HG03060 (cell line): ENCODE results near the gene ZNF544.

Source experiments
- ATAC-seq: cut with Tn5 transposase; IDR thresholded peaks from one replicate; pipeline ENCODE4 v1.9.1; 2021; ENCODE audit warnings: low read depth, moderate number of reproducible peaks; ENCODE audit not compliant: unreplicated experiment

ZNF544 gene

DNA sequence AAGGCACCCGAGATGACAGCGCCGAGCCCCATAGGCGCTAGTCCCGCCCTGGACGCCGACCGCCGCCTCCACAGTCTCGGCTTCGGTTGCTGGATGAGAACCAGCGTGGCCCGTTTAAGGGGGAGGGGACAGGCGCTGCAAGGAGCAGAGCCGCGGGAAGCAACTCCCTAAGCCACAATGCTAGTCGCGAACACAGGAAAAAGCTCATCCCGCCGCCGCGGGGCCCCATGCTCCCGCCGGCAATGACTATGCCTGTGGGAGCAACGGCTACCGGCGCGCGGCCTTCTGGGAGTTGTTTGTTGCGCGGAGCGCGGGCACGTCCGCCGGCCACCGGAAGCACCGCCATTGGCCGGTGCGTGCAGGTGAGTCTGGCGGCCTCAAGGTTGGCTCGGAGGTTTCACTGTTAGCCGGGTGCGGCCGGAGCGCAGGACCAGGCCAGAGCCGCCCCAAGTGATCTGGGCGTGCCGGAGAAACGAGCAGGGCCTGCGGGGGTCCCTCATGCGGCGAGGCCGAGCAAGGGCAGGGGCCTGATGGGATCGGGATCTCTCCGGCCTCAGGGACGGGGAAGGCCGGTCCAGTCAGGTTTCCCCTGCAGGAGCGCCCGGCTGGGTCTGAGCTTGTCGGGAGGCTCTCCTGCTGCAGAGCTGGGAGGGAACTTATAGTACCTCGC is at the start of gene ZNF544:
Gene ZNF544, plus strand, starts transcription at position 330 of the 670 bp plus-strand sequence. CDS start 15,110 bp downstream, outside the sequence.
- ATAC-seq: no peak

DNA sequence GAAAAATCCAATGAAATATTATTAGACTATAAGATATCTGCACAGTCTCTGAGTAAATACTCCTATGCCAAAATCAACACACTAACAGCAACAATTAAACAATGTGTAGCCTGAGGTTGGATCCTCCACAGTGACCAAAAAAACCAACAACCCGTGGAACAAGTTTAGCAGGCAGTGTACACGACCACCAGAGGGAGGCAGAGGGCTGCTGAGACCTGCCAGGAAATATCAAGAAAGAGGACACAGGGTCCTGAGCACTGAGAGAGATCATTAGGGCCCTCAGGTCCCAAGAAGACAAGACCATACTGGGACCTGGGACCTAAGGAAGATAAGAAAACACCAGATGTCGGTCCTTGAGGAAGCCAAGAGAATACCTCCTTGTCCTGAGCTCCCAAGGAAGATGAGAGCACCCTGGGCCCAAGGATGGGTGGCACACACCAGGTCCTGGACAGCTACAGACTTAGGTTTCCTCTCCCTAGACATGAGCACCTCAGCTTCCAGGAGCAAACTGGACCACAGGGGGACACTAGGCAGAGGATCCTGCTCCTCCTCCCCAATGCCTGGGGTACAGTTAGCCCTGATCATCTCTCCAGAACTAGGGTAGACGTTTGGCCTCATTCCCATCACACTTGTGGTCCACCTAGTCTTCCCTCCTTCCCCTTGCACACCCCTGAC is 46.7 kb upstream of the ZNF544 start:
- no peak for ATAC-seq

DNA sequence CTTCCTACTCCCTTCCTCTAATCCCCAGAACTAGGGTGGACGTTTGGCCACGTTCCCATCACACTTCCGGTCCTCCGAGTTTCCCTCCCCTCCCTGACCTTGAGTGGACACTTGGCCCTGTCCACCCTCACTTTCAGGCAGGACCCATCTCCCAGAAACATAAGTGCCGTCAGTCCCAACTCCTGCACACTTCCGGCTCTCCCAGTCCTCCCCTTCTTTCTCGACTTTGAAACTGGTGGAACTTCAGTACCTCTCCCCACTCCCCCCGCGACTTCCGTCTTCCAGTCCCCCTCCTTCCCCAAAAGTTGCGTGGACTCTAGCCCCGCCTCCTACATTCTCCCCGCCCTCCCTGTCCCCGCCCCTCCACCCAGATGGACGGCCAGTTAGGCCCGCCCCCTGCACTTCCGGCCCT is 46.1 kb upstream of the ZNF544 start:
- ATAC-seq: peak; percentile 11

DNA sequence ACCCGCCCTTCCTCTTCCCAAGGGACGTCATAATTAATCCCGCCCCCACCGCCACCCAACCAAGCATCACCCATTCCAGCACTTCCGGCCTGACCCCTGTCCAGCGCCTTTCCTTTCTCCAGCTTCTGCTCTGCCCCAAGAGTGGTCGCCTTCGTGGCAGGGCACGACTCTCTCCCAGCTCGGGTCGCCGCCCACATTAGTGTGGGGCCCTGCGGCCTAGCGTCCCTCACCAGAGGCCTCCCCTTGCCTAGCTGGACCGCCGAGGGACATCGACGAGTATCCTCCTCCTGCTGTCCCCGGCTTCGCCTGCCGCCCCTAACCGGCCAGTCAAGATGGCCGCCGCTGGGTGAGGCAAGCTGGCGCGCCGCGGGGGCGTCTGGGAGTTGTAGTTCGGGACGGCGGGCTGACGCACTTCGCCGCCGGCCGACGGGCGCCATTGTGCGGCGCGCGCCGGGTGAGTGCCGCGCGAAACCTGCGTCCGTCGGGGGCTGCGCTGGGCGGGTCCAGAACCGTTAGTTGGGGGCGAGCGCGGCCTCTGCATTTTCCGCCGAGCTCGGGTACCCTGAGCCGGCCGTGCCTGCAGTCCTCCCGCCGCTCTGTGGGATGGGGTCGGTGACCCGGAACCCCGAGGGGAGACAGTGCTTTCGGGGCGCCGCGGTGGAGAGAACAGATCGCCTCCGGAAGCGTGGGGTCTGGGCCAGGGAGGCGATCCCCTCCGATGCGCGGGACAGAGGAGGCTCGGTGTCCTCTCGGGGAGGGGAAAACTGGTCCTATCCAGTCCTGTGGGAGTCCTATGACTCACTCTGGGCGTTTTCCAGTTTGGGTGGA is 45.5 kb upstream of the ZNF544 start, which contains the start of gene ZNF274:
Gene ZNF274, plus strand, starts transcription at position 73 of the 828 bp plus-strand sequence. CDS start 905 bp downstream, outside the sequence.
- peak; percentile 59 for ATAC-seq

DNA sequence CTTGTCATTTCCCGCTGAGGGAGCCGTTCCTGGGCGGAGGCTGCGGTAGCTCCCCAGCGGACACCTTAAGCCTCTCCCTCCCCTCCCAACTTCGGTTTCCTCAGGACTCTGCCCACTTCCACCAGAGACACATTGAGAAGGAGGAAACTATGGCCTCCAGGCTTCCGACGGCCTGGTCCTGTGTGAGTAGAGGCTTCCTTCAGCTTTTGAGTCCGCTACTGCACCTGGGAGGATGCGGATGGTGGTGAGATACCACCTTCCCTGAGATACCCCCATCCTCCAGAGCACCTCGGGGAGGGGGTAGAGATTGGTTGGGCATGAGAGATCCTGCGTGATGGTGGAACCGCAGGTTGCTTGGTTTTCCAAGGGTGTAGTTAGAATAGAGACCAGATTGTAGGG is 44.9 kb upstream of the ZNF544 start:
- no peak for ATAC-seq

DNA sequence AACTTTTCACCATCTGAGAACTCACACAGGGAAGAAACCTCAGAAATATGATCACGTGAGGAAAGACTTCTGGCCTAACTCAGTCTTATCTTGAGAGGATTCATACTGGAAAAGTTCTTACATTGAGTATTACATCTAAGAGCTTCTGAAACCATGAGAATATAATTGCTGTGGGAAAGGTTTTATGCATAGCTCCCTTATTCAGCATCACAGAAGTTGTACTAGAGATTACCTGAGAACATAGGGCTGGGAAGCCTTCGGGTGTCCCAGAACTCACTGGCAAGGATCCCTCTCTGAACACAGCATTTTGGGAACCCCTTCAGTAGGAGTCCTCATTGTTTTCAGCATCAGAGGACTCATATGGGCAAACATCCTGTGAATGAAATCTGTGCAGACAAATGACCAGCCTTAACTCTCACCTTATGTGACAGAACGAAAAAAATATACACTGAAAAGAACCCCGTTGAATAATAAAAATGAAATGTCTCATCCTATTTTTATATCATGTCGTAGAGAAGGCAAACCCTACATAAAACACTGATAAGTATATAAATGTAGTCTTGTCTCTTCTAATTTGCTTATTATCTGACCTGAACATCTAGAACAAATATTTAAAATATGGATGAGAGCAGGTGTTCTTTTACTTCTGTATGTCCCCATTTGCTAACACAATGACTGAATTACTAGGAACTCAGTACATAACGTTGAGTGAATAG is 31.7 kb upstream of the ZNF544 start:
- ATAC-seq: no peak

DNA sequence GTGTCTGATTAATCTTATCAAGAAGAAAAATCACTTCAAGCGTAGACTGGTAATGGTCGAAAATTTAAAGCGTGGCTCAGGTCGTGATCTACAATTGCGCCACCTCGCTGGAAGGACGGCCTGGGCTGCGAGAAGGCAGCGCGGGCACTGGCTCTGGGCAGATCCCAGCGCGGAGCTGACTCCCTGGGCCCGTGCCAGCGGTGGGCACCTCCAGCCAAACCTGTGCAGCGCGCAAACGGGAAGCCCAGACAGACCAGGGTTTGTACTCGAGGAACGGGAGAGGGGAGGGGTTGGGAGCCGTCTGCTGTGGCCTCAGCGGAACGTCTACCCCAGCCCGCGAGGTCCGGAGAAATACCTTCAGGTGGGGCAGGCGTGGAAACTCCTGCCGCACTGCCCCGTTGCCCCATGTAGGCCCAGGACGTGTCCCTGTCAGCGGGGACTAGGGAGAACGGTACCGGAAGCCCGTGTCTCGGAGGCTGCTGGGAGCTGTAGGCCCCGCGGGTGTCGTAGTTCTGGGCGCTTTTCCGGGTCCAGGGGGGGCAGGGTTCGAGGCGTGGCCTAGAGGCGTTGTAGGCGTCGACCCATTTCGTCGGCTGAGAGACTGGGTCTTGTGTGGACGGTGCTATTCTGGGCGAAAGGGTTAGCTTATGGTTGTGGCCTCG is 24.8 kb upstream of the ZNF544 start:
- no peak for ATAC-seq

DNA sequence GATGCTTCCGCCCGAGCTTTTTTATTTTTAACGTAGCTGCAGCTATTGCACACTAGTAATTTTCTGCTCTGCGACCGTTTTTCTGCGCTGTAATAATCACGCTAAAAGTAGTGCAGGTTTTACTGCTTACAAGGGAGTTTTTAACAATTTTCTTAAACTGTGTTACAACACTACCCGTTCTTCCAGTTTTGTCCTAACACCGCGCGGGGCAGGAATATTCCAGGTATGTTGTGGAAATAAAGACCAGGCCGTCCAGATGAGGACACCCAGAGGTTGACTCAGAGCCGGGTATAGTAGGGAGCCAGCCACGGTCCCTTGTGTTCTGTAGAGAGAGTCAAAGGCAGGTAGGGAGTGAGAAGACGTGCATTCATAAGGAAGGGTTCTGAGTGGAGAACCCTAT is 24.1 kb upstream of the ZNF544 start:
- ATAC-seq: no peak

DNA sequence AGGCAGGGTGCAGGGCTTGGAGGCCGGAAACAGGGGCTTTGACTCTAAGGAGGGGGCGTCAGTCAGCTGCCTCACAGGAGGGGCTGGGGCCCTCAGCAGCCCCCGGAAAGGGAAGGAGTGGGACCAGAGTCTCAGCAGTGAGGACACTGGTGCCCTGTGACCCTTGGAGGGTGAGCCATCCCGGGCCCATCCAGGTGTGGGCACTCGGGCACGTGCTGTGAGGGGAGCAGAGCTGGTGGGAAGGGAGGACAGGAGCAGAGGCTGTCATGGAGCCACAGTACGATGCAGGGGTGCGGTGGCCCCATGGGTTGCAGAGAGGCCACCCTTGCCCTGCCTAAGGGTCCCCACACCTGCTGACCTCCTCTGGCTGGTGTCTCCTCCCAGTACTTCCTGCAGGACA is 19.1 kb upstream of the ZNF544 start:
- no peak for ATAC-seq

DNA sequence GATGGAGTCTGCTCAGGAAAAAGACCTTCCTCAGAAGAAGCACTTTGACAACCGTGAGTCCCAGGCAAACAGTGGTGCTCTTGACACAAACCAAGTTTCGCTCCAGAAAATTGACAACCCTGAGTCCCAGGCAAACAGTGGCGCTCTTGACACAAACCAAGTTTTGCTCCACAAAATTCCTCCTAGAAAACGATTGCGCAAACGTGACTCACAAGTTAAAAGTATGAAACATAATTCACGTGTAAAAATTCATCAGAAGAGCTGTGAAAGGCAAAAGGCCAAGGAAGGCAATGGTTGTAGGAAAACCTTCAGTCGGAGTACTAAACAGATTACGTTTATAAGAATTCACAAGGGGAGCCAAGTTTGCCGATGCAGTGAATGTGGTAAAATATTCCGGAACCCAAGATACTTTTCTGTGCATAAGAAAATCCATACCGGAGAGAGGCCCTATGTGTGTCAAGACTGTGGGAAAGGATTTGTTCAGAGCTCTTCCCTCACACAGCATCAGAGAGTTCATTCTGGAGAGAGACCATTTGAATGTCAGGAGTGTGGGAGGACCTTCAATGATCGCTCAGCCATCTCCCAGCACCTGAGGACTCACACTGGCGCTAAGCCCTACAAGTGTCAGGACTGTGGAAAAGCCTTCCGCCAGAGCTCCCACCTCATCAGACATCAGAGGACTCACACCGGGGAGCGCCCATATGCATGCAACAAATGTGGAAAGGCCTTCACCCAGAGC is 16.2 kb upstream of the ZNF544 start:
- no peak for ATAC-seq

DNA sequence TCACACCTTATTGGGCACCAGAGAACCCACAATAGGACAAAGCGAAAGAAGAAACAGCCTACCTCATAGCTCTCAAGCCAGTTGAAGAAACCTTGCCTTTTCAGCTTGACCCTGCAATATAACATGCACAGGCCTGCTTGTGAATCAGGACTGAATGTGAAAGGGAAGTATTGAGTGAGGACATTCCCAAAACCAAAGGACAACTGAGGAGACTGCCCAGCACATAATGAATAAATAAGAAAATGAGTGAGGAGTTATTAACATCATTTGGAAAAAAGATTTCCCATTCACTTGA is 15.7 kb upstream of the ZNF544 start:
- no peak for ATAC-seq

DNA sequence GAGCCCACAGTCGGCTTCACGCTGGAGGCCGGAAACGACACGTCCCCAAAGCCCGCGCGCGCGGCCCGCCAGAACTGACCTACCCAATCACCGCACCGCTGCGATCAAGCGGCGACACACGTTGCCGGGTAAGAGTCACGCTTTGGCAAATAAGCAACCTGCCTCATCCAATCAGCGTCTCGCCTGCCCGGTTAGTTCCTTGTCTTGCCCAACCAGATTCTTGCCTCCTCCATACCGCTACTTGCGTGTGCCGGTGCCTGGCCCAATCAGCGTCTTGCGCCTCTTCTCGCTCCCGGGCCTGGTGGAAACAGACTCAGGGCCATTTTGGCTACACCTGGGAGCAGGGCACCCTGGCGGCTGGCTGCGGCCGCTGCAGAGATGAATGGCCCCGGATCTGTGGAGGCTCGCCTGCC is 11.6 kb upstream of the ZNF544 start:
- no peak for ATAC-seq

DNA sequence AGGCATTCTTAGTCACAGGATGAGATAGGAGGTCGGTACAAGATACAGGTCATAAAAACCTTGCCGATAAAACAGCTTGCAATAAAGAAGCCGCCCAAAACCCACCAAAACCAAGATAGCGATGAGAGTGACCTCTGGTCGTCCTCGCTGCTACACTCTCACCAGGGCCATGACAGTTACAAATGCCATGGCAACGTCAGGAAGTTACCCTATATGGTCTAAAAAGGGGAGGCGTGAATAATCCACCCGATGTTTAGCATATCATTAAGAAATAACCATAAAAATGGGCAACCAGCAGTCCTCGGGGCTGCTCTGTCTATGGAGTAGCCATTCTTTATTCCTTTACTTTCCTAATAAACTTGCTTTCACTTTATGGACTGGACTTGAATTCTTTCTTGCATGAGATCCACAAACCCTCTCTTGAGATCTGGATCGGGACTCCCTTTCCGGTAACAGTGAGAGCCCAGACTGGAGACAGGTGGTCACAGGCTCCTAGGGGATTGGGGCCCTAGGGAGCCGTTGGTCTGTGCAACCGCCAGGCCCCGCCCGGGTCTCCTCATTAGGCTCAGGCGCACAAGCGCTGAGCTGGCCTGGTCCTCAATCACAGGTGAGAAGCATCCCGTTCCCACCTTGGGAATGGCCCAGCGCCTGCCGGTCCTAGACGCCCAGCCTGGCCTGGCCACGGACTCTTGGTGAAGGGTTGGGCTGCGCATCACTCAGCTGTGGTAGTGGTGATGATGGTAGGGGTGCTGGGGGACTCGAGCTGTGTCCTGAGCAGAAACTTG is 10.9 kb upstream of the ZNF544 start:
- no peak for ATAC-seq

DNA sequence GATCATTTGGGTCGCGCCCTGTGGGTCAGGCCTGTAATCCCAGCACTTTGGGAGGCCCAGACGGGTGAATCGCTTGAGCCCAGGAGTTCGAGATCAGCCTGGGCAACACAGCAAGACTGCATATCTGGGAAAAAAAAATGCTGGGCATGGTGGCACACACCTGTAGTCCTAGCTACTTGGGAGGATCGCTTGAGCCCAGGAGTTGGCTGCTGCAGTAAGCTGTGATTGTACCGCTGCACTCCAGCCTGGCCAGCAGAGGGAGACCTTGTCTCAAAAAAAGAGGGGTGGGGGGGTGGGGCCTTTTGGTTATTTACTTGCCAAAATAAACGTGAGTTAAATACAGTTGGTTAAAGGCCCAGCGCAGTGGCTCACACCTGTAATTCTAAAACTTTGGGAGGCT is 9.8 kb upstream of the ZNF544 start:
- no peak for ATAC-seq

DNA sequence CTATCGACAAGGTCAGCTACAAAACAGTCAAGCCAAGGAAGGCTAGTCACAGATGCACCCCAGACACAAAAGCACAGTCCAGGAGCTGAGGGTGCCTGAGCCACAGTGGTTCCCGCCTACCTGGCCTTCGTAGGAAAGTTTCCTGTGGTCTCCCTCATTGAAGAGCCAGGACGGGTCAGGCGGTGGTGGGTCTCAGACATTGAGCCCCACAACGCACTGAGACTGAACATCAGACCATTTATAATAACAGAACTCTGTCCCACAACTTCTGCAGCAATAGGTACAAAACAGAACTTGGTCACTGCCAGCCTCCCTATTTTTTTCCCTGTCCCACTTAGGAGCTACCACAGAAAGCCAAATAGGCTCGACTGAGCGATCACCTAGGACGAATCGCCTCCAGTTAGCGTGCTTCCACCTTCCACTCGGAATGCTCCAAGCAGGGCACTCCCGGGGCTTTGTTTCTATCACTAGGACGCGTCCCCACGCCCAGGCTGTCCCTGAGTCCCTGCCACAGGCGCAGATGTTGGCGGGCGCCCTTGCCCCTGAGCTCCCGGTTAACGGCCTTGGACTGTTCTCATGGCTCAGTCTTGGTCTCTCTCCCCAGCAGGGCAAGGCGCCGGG is 640 bp upstream of the ZNF544 start:
- ATAC-seq: no peak

DNA sequence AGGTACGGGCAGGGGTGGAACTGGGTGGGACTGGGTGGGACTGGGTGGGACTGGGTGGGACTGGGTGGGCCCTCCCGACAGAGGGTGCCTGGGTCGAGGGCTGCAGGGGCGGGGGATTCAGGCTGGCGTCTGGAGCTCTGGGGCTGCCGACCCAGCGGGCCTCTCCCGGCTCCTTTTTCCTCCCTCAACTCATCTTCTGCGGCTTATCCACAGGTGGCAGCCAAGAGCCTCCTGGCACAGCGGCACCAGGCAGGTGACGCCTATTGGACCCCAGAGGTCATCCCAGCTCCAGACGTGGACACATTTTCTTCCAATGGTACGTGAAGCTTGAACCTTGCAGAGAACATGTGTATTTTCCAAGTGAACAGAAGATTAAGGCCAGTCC is 533 bp downstream of the ZNF544 start:
- ATAC-seq: no peak

DNA sequence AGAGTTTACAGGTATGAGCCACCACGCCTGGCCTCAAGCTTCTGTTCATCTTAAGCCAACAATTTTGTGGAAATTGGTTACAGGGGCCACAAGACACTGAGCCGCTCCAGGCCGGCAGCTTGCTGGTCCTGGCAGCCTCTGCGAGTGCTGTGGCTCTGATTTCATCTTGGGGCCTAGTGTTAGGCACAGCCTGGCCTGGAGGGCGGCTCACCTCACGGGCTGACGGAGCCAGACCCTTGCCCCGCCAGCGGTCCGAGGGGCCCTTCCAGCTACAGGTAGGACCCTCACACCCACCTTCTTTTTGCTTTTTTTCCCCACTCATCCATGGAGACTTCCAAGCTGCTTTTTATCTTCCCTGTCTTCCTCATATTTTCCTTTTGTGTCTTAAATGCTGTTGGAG is 8.6 kb downstream of the ZNF544 start:
- ATAC-seq: no peak

DNA sequence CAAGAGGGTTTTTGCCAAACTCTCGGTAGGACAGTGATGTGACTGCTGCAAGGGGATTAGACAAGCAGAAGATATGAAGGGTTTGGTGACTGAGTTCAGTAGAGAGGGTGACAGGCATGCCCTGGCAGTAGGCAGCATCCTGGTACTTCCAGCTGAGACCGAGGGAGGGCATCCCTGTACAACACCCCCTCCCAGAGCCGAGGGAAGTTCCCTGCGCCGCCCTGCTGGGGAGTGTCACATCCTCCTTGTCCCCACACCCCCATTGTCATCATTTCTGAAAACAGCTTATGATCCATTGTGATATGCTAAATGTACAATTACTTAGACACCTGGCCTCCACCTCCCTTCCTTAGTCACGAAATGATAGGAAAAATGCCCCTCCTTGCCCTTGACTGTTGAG is 14.6 kb downstream of the ZNF544 start:
- ATAC-seq: no peak

DNA sequence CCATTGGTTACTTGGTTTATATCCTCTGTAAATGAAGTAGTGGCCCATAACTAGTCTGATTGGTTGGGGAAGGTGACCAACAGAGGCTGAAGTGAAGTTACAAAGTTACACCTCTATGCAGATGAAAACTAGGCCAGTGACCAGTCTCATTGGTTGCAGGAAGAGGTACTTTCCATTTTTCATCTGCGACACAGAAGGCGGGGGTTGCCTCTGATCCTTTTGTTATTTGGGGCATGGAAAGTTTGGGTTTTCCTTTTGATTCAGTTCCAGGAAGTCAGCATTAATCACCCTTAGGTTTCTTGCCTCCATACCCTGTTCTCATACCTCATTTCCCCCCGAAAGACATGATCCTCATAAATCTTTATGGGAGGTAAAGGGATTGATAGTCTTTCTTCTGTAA is 20.2 kb downstream of the ZNF544 start:
- ATAC-seq: no peak
